ENCODE measurements around the gene DPM3.

DNA sequence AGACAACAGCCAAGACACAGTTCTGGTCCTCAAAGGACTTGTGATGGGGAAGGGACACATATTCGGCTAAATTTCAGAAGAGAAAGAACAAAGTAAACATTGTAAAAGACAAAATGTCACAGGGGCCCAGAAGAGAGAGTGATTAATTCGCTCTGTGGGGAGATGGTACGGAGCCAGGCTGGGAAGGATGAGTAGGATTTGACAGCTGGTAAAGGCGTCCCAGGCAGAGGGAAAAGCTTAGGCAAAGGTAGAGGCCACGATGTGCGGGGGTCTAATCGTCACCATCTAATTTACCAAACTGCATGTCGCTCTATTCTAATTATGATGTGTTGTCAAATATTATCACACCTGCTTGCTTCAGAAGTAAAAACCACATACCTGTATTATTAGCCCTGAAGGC is 29.9 kb downstream of the DPM3 start:
- TF ChIP-seq, protein P1, sequence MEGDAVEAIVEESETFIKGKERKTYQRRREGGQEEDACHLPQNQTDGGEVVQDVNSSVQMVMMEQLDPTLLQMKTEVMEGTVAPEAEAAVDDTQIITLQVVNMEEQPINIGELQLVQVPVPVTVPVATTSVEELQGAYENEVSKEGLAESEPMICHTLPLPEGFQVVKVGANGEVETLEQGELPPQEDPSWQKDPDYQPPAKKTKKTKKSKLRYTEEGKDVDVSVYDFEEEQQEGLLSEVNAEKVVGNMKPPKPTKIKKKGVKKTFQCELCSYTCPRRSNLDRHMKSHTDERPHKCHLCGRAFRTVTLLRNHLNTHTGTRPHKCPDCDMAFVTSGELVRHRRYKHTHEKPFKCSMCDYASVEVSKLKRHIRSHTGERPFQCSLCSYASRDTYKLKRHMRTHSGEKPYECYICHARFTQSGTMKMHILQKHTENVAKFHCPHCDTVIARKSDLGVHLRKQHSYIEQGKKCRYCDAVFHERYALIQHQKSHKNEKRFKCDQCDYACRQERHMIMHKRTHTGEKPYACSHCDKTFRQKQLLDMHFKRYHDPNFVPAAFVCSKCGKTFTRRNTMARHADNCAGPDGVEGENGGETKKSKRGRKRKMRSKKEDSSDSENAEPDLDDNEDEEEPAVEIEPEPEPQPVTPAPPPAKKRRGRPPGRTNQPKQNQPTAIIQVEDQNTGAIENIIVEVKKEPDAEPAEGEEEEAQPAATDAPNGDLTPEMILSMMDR (IDR thresholded peaks at IDR 0.05; ENCODE audit: low read depth, low read length): no peak
- TF ChIP-seq POLR2A (IDR thresholded peaks at IDR 0.05; ENCODE audit: extremely low read depth, insufficient read length): no peak
